H9 (cell line): ENCODE results near the gene NPTN. TPM values are rescaled to one million over a fixed set of nuclear protein-coding genes. Genes with fewer than 3 reads are reported as not detected.
"Not testable (repeated sequence)": the region's sequence is repeated elsewhere in the genome, so short reads cannot be mapped to it uniquely, and the experiment has no call there.

Source experiments
- DNase-seq: peaks from one replicate; pipeline ENCODE4 v3.0.0-alpha.2; 2017
- H2AFZ ChIP-seq: one replicate; pipeline ENCODE4 v1.6.1; 2013; ENCODE audit warnings: mild to moderate bottlenecking, low read length, control low read depth, moderate library complexity
- H2AK5ac ChIP-seq: 2 replicates; pipeline ENCODE4 v1.6.1; 2013; ENCODE audit warnings: low read length, control low read depth, mixed read lengths; ENCODE audit not compliant: insufficient read length
- H2BK120ac ChIP-seq: one replicate; pipeline ENCODE4 v1.6.1; 2013; ENCODE audit warnings: low read depth, mild to moderate bottlenecking, low read length, control low read depth, inconsistent platforms; ENCODE audit not compliant: poor library complexity, severe bottlenecking
- H2BK12ac ChIP-seq: 2 replicates; pipeline ENCODE4 v1.6.1; 2013; ENCODE audit warnings: low read length, control low read depth, mixed read lengths, low read depth; ENCODE audit not compliant: insufficient read length
- H2BK15ac ChIP-seq: 2 replicates; pipeline ENCODE4 v1.6.1; 2013; ENCODE audit warnings: low read depth, low read length, control low read depth
- H2BK20ac ChIP-seq: one replicate; pipeline ENCODE4 v1.6.1; 2013; ENCODE audit warnings: low read depth, mild to moderate bottlenecking, low read length, control low read depth, inconsistent platforms; ENCODE audit not compliant: poor library complexity, severe bottlenecking
- H2BK5ac ChIP-seq: 2 replicates; pipeline ENCODE4 v1.6.1; 2013; ENCODE audit warnings: low read length, control low read depth, mixed read lengths; ENCODE audit not compliant: insufficient read length
- H3K14ac ChIP-seq: 2 replicates; pipeline ENCODE4 v1.6.1; 2013; ENCODE audit warnings: low read length, control low read depth; ENCODE audit not compliant: insufficient read depth
- H3K18ac ChIP-seq: 2 replicates; pipeline ENCODE4 v1.6.1; 2013; ENCODE audit warnings: low read depth, mild to moderate bottlenecking, mixed read lengths, low read length, control low read depth; ENCODE audit not compliant: insufficient read length
- H3K23ac ChIP-seq: 2 replicates; pipeline ENCODE4 v1.6.1; 2013; ENCODE audit warnings: low read length, control low read depth, mixed read lengths, low read depth; ENCODE audit not compliant: insufficient read length
- H3K23me2 ChIP-seq: 2 replicates; pipeline ENCODE4 v1.6.1; 2013; ENCODE audit warnings: low read depth, mild to moderate bottlenecking, mixed read lengths, low read length, control low read depth; ENCODE audit not compliant: insufficient read length, poor library complexity, severe bottlenecking
- H3K27ac ChIP-seq: 2 replicates; pipeline ENCODE4 v1.5.1; 2013; ENCODE audit warnings: low read length, control low read depth, mixed read lengths, low read depth; ENCODE audit not compliant: insufficient read length
- H3K27me3 ChIP-seq: 2 replicates; pipeline ENCODE4 v1.6.1; 2013; ENCODE audit warnings: low read length, control low read depth, inconsistent platforms; ENCODE audit not compliant: insufficient read depth
- H3K4ac ChIP-seq: 2 replicates; pipeline ENCODE4 v1.6.1; 2013; ENCODE audit warnings: low read depth, mild to moderate bottlenecking, control low read depth, inconsistent platforms, low read length, moderate library complexity
- H3K4me1 ChIP-seq: 2 replicates; pipeline ENCODE4 v1.6.1; 2013; ENCODE audit warnings: low read length, control low read depth, inconsistent platforms; ENCODE audit not compliant: insufficient read depth
- H3K4me2 ChIP-seq: 2 replicates; pipeline ENCODE4 v1.6.1; 2013; ENCODE audit warnings: low read length, control low read depth, mixed read lengths; ENCODE audit not compliant: insufficient read length, insufficient read depth
- H3K56ac ChIP-seq: 2 replicates; pipeline ENCODE4 v1.6.1; 2013; ENCODE audit warnings: low read depth, mild to moderate bottlenecking, mixed read lengths, low read length, control low read depth; ENCODE audit not compliant: insufficient read length
- H3K79me1 ChIP-seq: 2 replicates; pipeline ENCODE4 v1.6.1; 2013; ENCODE audit warnings: low read depth, mild to moderate bottlenecking, moderate library complexity, low read length, control low read depth, inconsistent platforms; ENCODE audit not compliant: insufficient read depth, poor library complexity, severe bottlenecking
- H3K79me2 ChIP-seq: 2 replicates; pipeline ENCODE4 v1.6.1; 2013; ENCODE audit warnings: low read length, control low read depth, inconsistent platforms; ENCODE audit not compliant: insufficient read depth
- H3K9ac ChIP-seq: 2 replicates; pipeline ENCODE4 v1.6.1; 2013; ENCODE audit warnings: low read length, control low read depth, mixed read lengths; ENCODE audit not compliant: insufficient read length; ENCODE audit errors: extremely low read depth
- H3K9me3 ChIP-seq: one replicate; pipeline ENCODE4 v1.6.1; 2013; ENCODE audit warnings: low read depth, low read length, inconsistent platforms; ENCODE audit not compliant: control insufficient read depth
- H3T11ph ChIP-seq: one replicate; pipeline ENCODE4 v1.6.1; 2013; ENCODE audit warnings: mild to moderate bottlenecking, low read length, control low read depth, inconsistent platforms
- H4K20me1 ChIP-seq: one replicate; pipeline ENCODE4 v1.6.1; 2013; ENCODE audit not compliant: control insufficient read depth, insufficient read length, insufficient read depth
- H4K5ac ChIP-seq: 2 replicates; pipeline ENCODE4 v1.6.1; 2013; ENCODE audit warnings: low read depth, mild to moderate bottlenecking, mixed read lengths, low read length, control low read depth; ENCODE audit not compliant: insufficient read length
- H4K8ac ChIP-seq: replicated peaks from 2 replicates; pipeline ENCODE4 v1.6.1; 2013; ENCODE audit warnings: low read length, control low read depth, mixed read lengths, low read depth; ENCODE audit not compliant: insufficient read length
- H4K91ac ChIP-seq: 2 replicates; pipeline ENCODE4 v1.6.1; 2013; ENCODE audit warnings: low read depth, mild to moderate bottlenecking, moderate library complexity, mixed read lengths, low read length, control low read depth; ENCODE audit not compliant: insufficient read length
- H3K27ac Mint-ChIP-seq, 3 experiments: 2 replicates in 2 of 3; 3 replicates in 1 of 3; pipeline ENCODE4 v1.8.0; 2020 to 2021; ENCODE audit warnings: mixed read lengths in 3 of 3, mild to moderate bottlenecking in 1 of 3, moderate library complexity in 1 of 3
- H3K27me3 Mint-ChIP-seq: 2 replicates; pipeline ENCODE4 v1.8.0; 2021; ENCODE audit warnings: low read depth, mild to moderate bottlenecking, moderate library complexity, mixed read lengths
- H3K36me3 Mint-ChIP-seq, 3 experiments: 2 replicates in 2 of 3; 3 replicates in 1 of 3; pipeline ENCODE4 v1.8.0; 2020 to 2021; ENCODE audit warnings: low read depth in 3 of 3, mixed read lengths in 3 of 3; ENCODE audit not compliant: insufficient read depth in 1 of 3
- H3K4me1 Mint-ChIP-seq, 2 experiments: 2 replicates each; pipeline ENCODE4 v1.8.0; 2020; ENCODE audit warnings: mixed read lengths in 2 of 2
- H3K4me3 Mint-ChIP-seq, 2 experiments: 2 replicates in 1 of 2; 3 replicates in 1 of 2; pipeline ENCODE4 v1.8.0; 2020 to 2021; ENCODE audit warnings: mild to moderate bottlenecking in 2 of 2, mixed read lengths in 2 of 2, moderate library complexity in 1 of 2
- H3K9me3 Mint-ChIP-seq, 2 experiments: 2 replicates in 1 of 2; 3 replicates in 1 of 2; pipeline ENCODE4 v1.8.0; 2020; ENCODE audit warnings: mild to moderate bottlenecking in 2 of 2, mixed read lengths in 2 of 2, moderate library complexity in 1 of 2
- CTCF ChIP-seq: fragments of 200-600 bp; sonication (generic); conservative IDR thresholded peaks from 3 replicates; pipeline ENCODE4 v1.8.0; 2021; ENCODE audit warnings: antibody characterized with exemption, mild to moderate bottlenecking
- WGBS: extraction: QIAGEN DNeasy Blood & Tissue Kit; methylation state at CpG from one replicate; pipeline ENCODE4 v1.1.7; 2013; ENCODE audit warnings: missing lambda C conversion rate, low lambda C conversion rate, mixed read lengths; ENCODE audit not compliant: insufficient read length; ENCODE audit errors: extremely low coverage; 5-methylcytosine and 5-hydroxymethylcytosine counted together
- total RNA-seq: library from RNA; stranded (reverse); gene quantifications from 2 replicates; pipeline ENCODE4 v1.2.1, GENCODE V29; 2021

The NPTN gene
- total RNA-seq, 1 experiment from 2014 or later, result 89.1 TPM

GRCh38 chr15:73578026-73578425, 55.2 kb downstream of the NPTN start:
- Histone ChIP-seq H3T11ph (no peak overlapping the region), H2AFZ (no peak overlapping the region), H4K8ac (no peak overlapping the region), H4K20me1 (no peaks in the 10 kb centered on the region), H4K5ac (no peak overlapping the region), H3K27me3 (no peaks in the 10 kb centered on the region), H3K79me2 (no peaks in the 10 kb centered on the region), H2BK120ac (no peak overlapping the region), H3K79me1 (no peaks in the 10 kb centered on the region), H3K27ac (no peak overlapping the region), H2BK12ac (no peak overlapping the region), H3K18ac (no peak overlapping the region), H3K9me3 (no peaks in the 10 kb centered on the region), H2BK20ac (no peak overlapping the region), H4K91ac (no peak overlapping the region), H3K14ac (no peak overlapping the region), H2AK5ac (no peak overlapping the region), H3K9ac (no peak overlapping the region), H3K56ac (no peak overlapping the region), H3K23ac (no peak overlapping the region), H2BK5ac (no peak overlapping the region), H3K4me1 (no peaks in the 10 kb centered on the region), H2BK15ac (no peak overlapping the region), H3K4ac (no peak overlapping the region), H3K23me2 (no peaks in the 10 kb centered on the region), H3K4me2 (no peak overlapping the region)
- WGBS, result no CpG with 5 or more reads among the region's 2 CpGs
- no peak for TF ChIP-seq CTCF
- Mint-ChIP-seq H3K27me3 (no peaks in the 10 kb centered on the region), H3K4me3 (no peak overlapping the region), H3K4me1 (peaks cover 8 to 11% of the 10 kb centered on the region in 2 experiments), H3K9me3 (no peaks in the 10 kb centered on the region), H3K36me3 (peaks cover 10 to 65% (median 38%) of the 10 kb centered on the region in 3 experiments; a peak in 6 of 7 replicates), H3K27ac (peak overlapping the region in 2 of 3 experiments; percentile 10 to 75; a peak in 3 of 7 replicates)
- DNase-seq, result no peak

GRCh38 chr15:73577593-73577992, 55.6 kb downstream of the NPTN start:
- not testable (repeated sequence) for H2BK15ac ChIP-seq, H3K14ac ChIP-seq, H2BK120ac ChIP-seq, H4K91ac ChIP-seq, DNase-seq, H2BK12ac ChIP-seq, H3K23ac ChIP-seq, H4K8ac ChIP-seq, H2AFZ ChIP-seq, H4K5ac ChIP-seq, H3K27me3 ChIP-seq, H3K9me3 Mint-ChIP-seq, H3T11ph ChIP-seq, H3K23me2 ChIP-seq, H2BK5ac ChIP-seq, H3K27me3 Mint-ChIP-seq, H2BK20ac ChIP-seq, H3K4ac ChIP-seq, H3K79me1 ChIP-seq, H3K4me1 ChIP-seq, H3K56ac ChIP-seq, H3K27ac ChIP-seq, H3K9me3 ChIP-seq, H3K18ac ChIP-seq, H4K20me1 ChIP-seq, H2AK5ac ChIP-seq, H3K79me2 ChIP-seq, H3K4me2 ChIP-seq, H3K9ac ChIP-seq, H3K4me3 Mint-ChIP-seq
- peaks cover 8 to 11% of the 10 kb centered on the region in 2 experiments for H3K4me1 Mint-ChIP-seq
- peaks cover 7 to 66% (median 34%) of the 10 kb centered on the region in 3 experiments; a peak in 6 of 7 replicates for H3K36me3 Mint-ChIP-seq
- H3K27ac Mint-ChIP-seq, result peak overlapping the region; percentile 8 to 75 (median 45); a peak in 4 of 7 replicates
